Measurements from ENCODE around the gene CPEB4. TPM values are rescaled to one million over a fixed set of nuclear protein-coding genes. Genes with fewer than 3 reads are reported as not detected.

Gene CPEB4
- total RNA-seq, 5 donors from 2014 or later (not counting 1 experiment from before 2014, with no cell fraction given) = 13.8 to 25.9 (median 14.9) TPM

GRCh38 chr5:173926359-173926758, 38.2 kb downstream of the CPEB4 start:
- no peaks in the 10 kb centered on the region for H3K9me3 Mint-ChIP-seq
- ATAC-seq (replicated peaks in 1 of 4) (no peak), DNase-seq (no peak)
- ChIA-PET CTCF (interaction anchor here in 1 of 2 donors (0.8 to 5.2 kb wide), 3 partner anchors 29 to 309 kb away, joined by 3 to 62 read pairs (median 6); partner anchors contain the start of gene BOD1), POLR2A (no interaction called here)
- no peaks in the 10 kb centered on the region for H3K27me3 Mint-ChIP-seq
- no peaks in the 10 kb centered on the region for H3K4me1 ChIP-seq (ENCODE audit: control insufficient read depth in 1 of 2, extremely low read depth in 1 of 2, insufficient read depth in 2 of 2, low read length in 2 of 2)
- peaks cover 21 to 27% (median 23%) of the 10 kb centered on the region in 3 donors for H3K4me1 Mint-ChIP-seq
- H3K9me3 ChIP-seq = no peaks in the 10 kb centered on the region
- H3K4me3 Mint-ChIP-seq = no peak overlapping the region
- H3K27me3 ChIP-seq (replicated peaks in 1 of 2; ENCODE audit: control insufficient read depth in 2 of 2, extremely low read depth in 1 of 2, insufficient read depth in 2 of 2, low read length in 1 of 2) = no peaks in the 10 kb centered on the region
- no peak overlapping the region for H3K27ac ChIP-seq (ENCODE audit: low read length)
- no peak overlapping the region for H3K27ac Mint-ChIP-seq
- H3K36me3 ChIP-seq (ENCODE audit: control insufficient read depth in 2 of 2, extremely low read depth in 1 of 2, insufficient read depth in 1 of 2, low read length in 1 of 2) = no peaks in the 10 kb centered on the region
- no peak overlapping the region for H3K4me3 ChIP-seq (ENCODE audit: control insufficient read depth in 1 of 2, extremely low read depth in 1 of 2, low read length in 1 of 2)
- WGBS (ENCODE audit: insufficient coverage) = 100% methylated on average over 1 of the region's 2 CpGs
- peaks cover 13% of the 10 kb centered on the region for H3K36me3 Mint-ChIP-seq

GRCh38 chr5:173928871-173929574, 40.9 kb downstream of the CPEB4 start:
- Mint-ChIP-seq H3K27ac (no peak overlapping the region), H3K27me3 (no peaks in the 10 kb centered on the region)
- no CpG with 5 or more reads among the region's 4 CpGs for WGBS (ENCODE audit: insufficient coverage)

GRCh38 chr5:173932695-173933139, 44.6 kb downstream of the CPEB4 start:
- peaks cover 0 to 5% (median 3%) of the 10 kb centered on the region in 3 donors for H3K4me1 Mint-ChIP-seq
- 88% methylated on average over 1 of the region's 2 CpGs for WGBS (ENCODE audit: insufficient coverage)
- no peak overlapping the region for H3K4me3 Mint-ChIP-seq
- H3K27ac ChIP-seq (ENCODE audit: low read length) = no peak overlapping the region
- H3K27me3 ChIP-seq (replicated peaks in 1 of 2; ENCODE audit: control insufficient read depth in 2 of 2, extremely low read depth in 1 of 2, insufficient read depth in 2 of 2, low read length in 1 of 2) = no peaks in the 10 kb centered on the region
- H3K36me3 Mint-ChIP-seq = peaks cover 39% of the 10 kb centered on the region
- no peaks in the 10 kb centered on the region for H3K9me3 Mint-ChIP-seq
- no peaks in the 10 kb centered on the region for H3K4me1 ChIP-seq (ENCODE audit: control insufficient read depth in 1 of 2, extremely low read depth in 1 of 2, insufficient read depth in 2 of 2, low read length in 2 of 2)
- H3K36me3 ChIP-seq (ENCODE audit: control insufficient read depth in 2 of 2, extremely low read depth in 1 of 2, insufficient read depth in 1 of 2, low read length in 1 of 2) = no peaks in the 10 kb centered on the region
- H3K27ac Mint-ChIP-seq = no peak overlapping the region
- H3K9me3 ChIP-seq = no peaks in the 10 kb centered on the region
- ChIA-PET POLR2A (interaction anchor here in 1 of 2 donors (0.6 kb wide), 1 partner anchor 761 kb away, joined by 3 read pairs; no protein-coding TSS in a partner anchor), CTCF (interaction anchor here in 1 of 2 donors (0.6 kb wide), 1 partner anchor 1895 kb away, joined by 3 read pairs; no protein-coding TSS in a partner anchor)
- no peak overlapping the region for H3K4me3 ChIP-seq (ENCODE audit: control insufficient read depth in 1 of 2, extremely low read depth in 1 of 2, low read length in 1 of 2)
- no peaks in the 10 kb centered on the region for H3K27me3 Mint-ChIP-seq
- ATAC-seq (replicated peaks in 1 of 4) (no peak), DNase-seq (no peak)

More at GRCh38 chr5:173928871-173929574, 40.9 kb downstream of the CPEB4 start:
- Histone ChIP-seq H3K27me3 (replicated peaks in 1 of 2; ENCODE audit: control insufficient read depth in 2 of 2, extremely low read depth in 1 of 2, insufficient read depth in 2 of 2, low read length in 1 of 2) (no peaks in the 10 kb centered on the region), H3K27ac (ENCODE audit: low read length) (no peak overlapping the region), H3K9me3 (no peaks in the 10 kb centered on the region), H3K4me3 (ENCODE audit: control insufficient read depth in 1 of 2, extremely low read depth in 1 of 2, low read length in 1 of 2) (no peak overlapping the region), H3K36me3 (ENCODE audit: control insufficient read depth in 2 of 2, extremely low read depth in 1 of 2, insufficient read depth in 1 of 2, low read length in 1 of 2) (no peaks in the 10 kb centered on the region), H3K4me1 (ENCODE audit: control insufficient read depth in 1 of 2, extremely low read depth in 1 of 2, insufficient read depth in 2 of 2, low read length in 2 of 2) (no peaks in the 10 kb centered on the region)
- POLR2A ChIA-PET = interaction anchor here in 1 of 2 donors (0.7 kb wide), 1 partner anchor 17 kb away, joined by 5 read pairs; no protein-coding TSS in a partner anchor
- ATAC-seq (replicated peaks in 1 of 4) = no peak
- DNase-seq = no peak
- CTCF ChIA-PET = interaction anchor here in 1 of 2 donors (0.7 kb wide), 1 partner anchor 11 kb away, joined by 3 read pairs; no protein-coding TSS in a partner anchor
- peaks cover 10 to 13% (median 12%) of the 10 kb centered on the region in 3 donors for H3K4me1 Mint-ChIP-seq
- H3K9me3 Mint-ChIP-seq = no peaks in the 10 kb centered on the region
- H3K36me3 Mint-ChIP-seq = peaks cover 33% of the 10 kb centered on the region
- no peak overlapping the region for H3K4me3 Mint-ChIP-seq

- Histone ChIP-seq H3K36me3 (ENCODE audit: control insufficient read depth in 2 of 2, extremely low read depth in 1 of 2, insufficient read depth in 1 of 2, low read length in 1 of 2) (no peaks in the 10 kb centered on the region), H3K4me1 (ENCODE audit: control insufficient read depth in 1 of 2, extremely low read depth in 1 of 2, insufficient read depth in 2 of 2, low read length in 2 of 2) (no peaks in the 10 kb centered on the region), H3K9me3 (no peaks in the 10 kb centered on the region), H3K27ac (ENCODE audit: low read length) (no peak overlapping the region), H3K27me3 (replicated peaks in 1 of 2; ENCODE audit: control insufficient read depth in 2 of 2, extremely low read depth in 1 of 2, insufficient read depth in 2 of 2, low read length in 1 of 2) (no peaks in the 10 kb centered on the region), H3K4me3 (ENCODE audit: control insufficient read depth in 1 of 2, extremely low read depth in 1 of 2, low read length in 1 of 2) (no peak overlapping the region)
- Mint-ChIP-seq H3K27ac (no peak overlapping the region), H3K9me3 (no peaks in the 10 kb centered on the region), H3K36me3 (peaks cover 34% of the 10 kb centered on the region), H3K4me1 (peaks cover 0 to 5% (median 3%) of the 10 kb centered on the region in 3 donors), H3K27me3 (no peaks in the 10 kb centered on the region), H3K4me3 (no peak overlapping the region)
- ChIA-PET CTCF (interaction anchor here in 1 of 2 donors (0.9 kb wide), 1 partner anchor 355 kb away, joined by 4 read pairs; no protein-coding TSS in a partner anchor), POLR2A (no interaction called here)
- no CpG with 5 or more reads among the region's 2 CpGs for WGBS (ENCODE audit: insufficient coverage)
- DNase-seq (no peak), ATAC-seq (replicated peaks in 1 of 4) (no peak)
These were observed 45.8 kb downstream of the CPEB4 start for GRCh38 chr5:173933901-173934300.

GRCh38 chr5:173935396-173935795, 47.2 kb downstream of the CPEB4 start:
- H3K4me3 Mint-ChIP-seq = no peak overlapping the region

GRCh38 chr5:173940269-173940668, 52.1 kb downstream of the CPEB4 start:
- ATAC-seq (replicated peaks in 1 of 4) (no peak), DNase-seq (no peak)
- Mint-ChIP-seq H3K4me3 (no peak overlapping the region), H3K27me3 (no peaks in the 10 kb centered on the region), H3K9me3 (no peaks in the 10 kb centered on the region), H3K36me3 (peaks cover 16% of the 10 kb centered on the region), H3K4me1 (peaks cover 0 to 7% (median 3%) of the 10 kb centered on the region in 3 donors), H3K27ac (no peak overlapping the region)
- Histone ChIP-seq H3K9me3 (no peaks in the 10 kb centered on the region), H3K4me1 (ENCODE audit: control insufficient read depth in 1 of 2, extremely low read depth in 1 of 2, insufficient read depth in 2 of 2, low read length in 2 of 2) (no peaks in the 10 kb centered on the region), H3K27me3 (replicated peaks in 1 of 2; ENCODE audit: control insufficient read depth in 2 of 2, extremely low read depth in 1 of 2, insufficient read depth in 2 of 2, low read length in 1 of 2) (no peaks in the 10 kb centered on the region), H3K4me3 (ENCODE audit: control insufficient read depth in 1 of 2, extremely low read depth in 1 of 2, low read length in 1 of 2) (no peak overlapping the region), H3K27ac (ENCODE audit: low read length) (no peak overlapping the region), H3K36me3 (ENCODE audit: control insufficient read depth in 2 of 2, extremely low read depth in 1 of 2, insufficient read depth in 1 of 2, low read length in 1 of 2) (peaks cover 0 to 7% of the 10 kb centered on the region in 2 donors)
- WGBS (ENCODE audit: insufficient coverage) = no CpG with 5 or more reads among the region's 2 CpGs
- CTCF ChIA-PET = interaction anchor here in 1 of 2 donors (0.6 kb wide), 1 partner anchor 53 kb away, joined by 3 read pairs; no protein-coding TSS in a partner anchor
- POLR2A ChIA-PET = no interaction called here

More at GRCh38 chr5:173935396-173935795, 47.2 kb downstream of the CPEB4 start:
- Mint-ChIP-seq H3K27me3 (no peaks in the 10 kb centered on the region), H3K4me1 (peaks cover 0 to 5% (median 3%) of the 10 kb centered on the region in 3 donors), H3K9me3 (no peaks in the 10 kb centered on the region), H3K27ac (no peak overlapping the region), H3K36me3 (peaks cover 34% of the 10 kb centered on the region)
- Histone ChIP-seq H3K27me3 (replicated peaks in 1 of 2; ENCODE audit: control insufficient read depth in 2 of 2, extremely low read depth in 1 of 2, insufficient read depth in 2 of 2, low read length in 1 of 2) (no peaks in the 10 kb centered on the region), H3K9me3 (no peaks in the 10 kb centered on the region), H3K4me1 (ENCODE audit: control insufficient read depth in 1 of 2, extremely low read depth in 1 of 2, insufficient read depth in 2 of 2, low read length in 2 of 2) (no peaks in the 10 kb centered on the region), H3K27ac (ENCODE audit: low read length) (no peak overlapping the region), H3K4me3 (ENCODE audit: control insufficient read depth in 1 of 2, extremely low read depth in 1 of 2, low read length in 1 of 2) (no peak overlapping the region), H3K36me3 (ENCODE audit: control insufficient read depth in 2 of 2, extremely low read depth in 1 of 2, insufficient read depth in 1 of 2, low read length in 1 of 2) (no peaks in the 10 kb centered on the region)
- DNase-seq (no peak), ATAC-seq (replicated peaks in 1 of 4) (no peak)
- ChIA-PET POLR2A (no interaction called here), CTCF (interaction anchor here in 1 of 2 donors (1.2 kb wide), 1 partner anchor 320 kb away, joined by 4 read pairs; no protein-coding TSS in a partner anchor)
- WGBS (ENCODE audit: insufficient coverage) = no CpG with 5 or more reads among the region's 2 CpGs
